A549 treated with RU486 at 1 μM for 4 hours (cell line): Measurements from ENCODE around the gene DRAP1. TPM values are rescaled to one million over a fixed set of nuclear protein-coding genes. Genes with fewer than 3 reads are reported as not detected.

Experiments used
- total RNA-seq: library from RNA; stranded (reverse); fragments of 200-300 nt; extraction: Qiagen RNA extraction; gene quantifications from 5 replicates; pipeline ENCODE4 v1.2.3, GENCODE V29; 2022; ENCODE audit warnings: low read depth

Gene DRAP1
- total RNA-seq: 193 to 312 TPM (median 253 TPM) in 5 replicates

GRCh38 chr11:65919141-65919572, at the start of gene DRAP1:
TSS of gene DRAP1 (plus strand) at chr11:65919426. CDS start at chr11:65919502, 76 bp downstream.

GRCh38 chr11:65872586-65873317, 46.5 kb upstream of the DRAP1 start, which contains the start of gene EFEMP2:
TSS of gene EFEMP2 (minus strand) at chr11:65872800. CDS start at chr11:65872354, 446 bp downstream.

GRCh38 chr11:65879617-65880016, 39.6 kb upstream of the DRAP1 start, which contains the start of gene CTSW:
TSS of gene CTSW (plus strand) at chr11:65879837. CDS start at chr11:65879855, 18 bp downstream.

GRCh38 chr11:65888163-65888814, 30.9 kb upstream of the DRAP1 start, which contains the start of gene FIBP:
TSS of gene FIBP (minus strand) at chr11:65888471. CDS start at chr11:65888418, 53 bp downstream.

GRCh38 chr11:65890324-65891218, 28.7 kb upstream of the DRAP1 start, which contains the start of gene CCDC85B:
TSS of gene CCDC85B (plus strand) at chr11:65890673. CDS start at chr11:65890784, 111 bp downstream.

GRCh38 chr11:65900125-65900898, 18.9 kb upstream of the DRAP1 start, which contains the start of gene FOSL1:
TSS of gene FOSL1 (minus strand) at chr11:65900388. CDS start at chr11:65900339, 49 bp downstream.

GRCh38 chr11:65918211-65919140, 750 bp upstream of the DRAP1 start, which contains the start of gene C11orf68:
TSS of gene C11orf68 (minus strand) at chr11:65919062. CDS start at chr11:65919031, 31 bp downstream.

GRCh38 chr11:65945430-65945911, 26.2 kb downstream of the DRAP1 start, which contains the start of gene TSGA10IP:
TSS of gene TSGA10IP (plus strand) at chr11:65945480. CDS start at chr11:65945676, 196 bp downstream.

GRCh38 chr11:65961267-65962140, 42.3 kb downstream of the DRAP1 start, which contains the start of gene SART1:
TSS of gene SART1 (plus strand) at chr11:65961734. CDS start at chr11:65961781, 47 bp downstream.

Other genes with a start within 250 kb of the DRAP1 start
- gene KAT5, start 207.2 kb upstream of the DRAP1 start, total RNA-seq: 41.0 to 55.2 TPM (median 52.3 TPM) in 5 replicates
- gene RNASEH2C, start 198.6 kb upstream of the DRAP1 start, total RNA-seq: 29.2 to 51.2 TPM (median 48.8 TPM) in 5 replicates
- 7.8 to 13.4 TPM (median 10.6 TPM) in 5 replicates for gene AP5B1, start 138.4 kb upstream of the DRAP1 start, total RNA-seq
- gene OVOL1, start 132.4 kb upstream of the DRAP1 start, total RNA-seq: 0.06 to 0.10 TPM (median 0.07 TPM) in 3 of 5 replicates, not detected in the others
- 0.07 TPM in 1 of 5 replicates, not detected in the others for gene SNX32, start 85.5 kb upstream of the DRAP1 start, total RNA-seq
- gene CFL1, start 61.2 kb upstream of the DRAP1 start, total RNA-seq: 1,909 to 2,425 TPM (median 2,217 TPM) in 5 replicates
- 20.6 to 33.6 TPM (median 31.0 TPM) in 5 replicates for gene MUS81, start 59.0 kb upstream of the DRAP1 start, total RNA-seq
- gene EFEMP2, start 46.6 kb upstream of the DRAP1 start, total RNA-seq: 0.45 to 0.88 TPM (median 0.85 TPM) in 5 replicates
- 0.09 to 0.19 TPM in 2 of 5 replicates, not detected in the others for gene CTSW, start 39.6 kb upstream of the DRAP1 start, total RNA-seq
- gene FIBP, start 31.0 kb upstream of the DRAP1 start, total RNA-seq: 72.3 to 97.2 TPM (median 86.8 TPM) in 5 replicates
- gene CCDC85B, start 28.8 kb upstream of the DRAP1 start, total RNA-seq: 29.7 to 54.1 TPM (median 46.1 TPM) in 5 replicates
- gene FOSL1, start 19.0 kb upstream of the DRAP1 start, total RNA-seq: 160 to 254 TPM (median 205 TPM) in 5 replicates
- gene C11orf68, start 364 bp upstream of the DRAP1 start, total RNA-seq: 40.2 to 65.5 TPM (median 60.3 TPM) in 5 replicates
- not detected in 5 replicates for gene TSGA10IP, start 26.1 kb downstream of the DRAP1 start, total RNA-seq
- 51.4 to 70.6 TPM (median 62.2 TPM) in 5 replicates for gene SART1, start 42.3 kb downstream of the DRAP1 start, total RNA-seq
- 38.9 to 45.8 TPM (median 39.4 TPM) in 5 replicates for gene EIF1AD, start 82.7 kb downstream of the DRAP1 start, total RNA-seq
- 381 to 509 TPM (median 475 TPM) in 5 replicates for gene BANF1, start 83.1 kb downstream of the DRAP1 start, total RNA-seq
- gene CST6, start 92.6 kb downstream of the DRAP1 start, total RNA-seq: not detected in 5 replicates
- gene CATSPER1, start 107.1 kb downstream of the DRAP1 start, total RNA-seq: 0.94 to 2.0 TPM (median 1.7 TPM) in 5 replicates
- not detected in 5 replicates for gene GAL3ST3, start 129.7 kb downstream of the DRAP1 start, total RNA-seq
- gene SF3B2, start 132.9 kb downstream of the DRAP1 start, total RNA-seq: 168 to 198 TPM (median 172 TPM) in 5 replicates
- gene PACS1, start 150.8 kb downstream of the DRAP1 start, total RNA-seq: 48.7 to 80.4 TPM (median 65.1 TPM) in 5 replicates